SH-SY5Y (cell line): Measurements from ENCODE around the gene ZNF771.

Experiments
- GATA2 ChIP-seq: IDR thresholded peaks from 2 replicates; pipeline ENCODE4 v1.6.1; 2011; ENCODE audit warnings: mild to moderate bottlenecking, low read depth, low read length
- GATA3 ChIP-seq: IDR thresholded peaks from 2 replicates; pipeline ENCODE4 v1.6.1; 2011; ENCODE audit warnings: low read depth, mild to moderate bottlenecking, low read length, moderate library complexity

DNA sequence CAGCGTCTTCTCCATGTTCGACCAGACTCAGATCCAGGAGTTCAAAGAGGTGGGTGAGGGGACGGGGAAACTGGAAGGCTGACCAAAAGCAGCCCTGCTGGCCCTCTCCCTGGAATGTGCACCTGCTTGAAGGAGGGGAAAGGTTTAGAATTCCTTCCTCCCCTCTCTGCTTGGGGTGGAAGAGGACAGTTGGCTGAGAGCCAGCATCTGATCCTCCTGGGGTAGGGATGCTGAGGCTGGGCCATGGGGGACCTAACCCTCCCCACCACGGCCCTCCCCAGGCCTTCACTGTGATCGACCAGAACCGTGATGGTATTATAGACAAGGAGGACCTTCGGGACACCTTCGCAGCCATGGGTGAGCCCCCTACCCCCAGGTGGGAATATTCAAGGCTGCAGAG, 31.5 kb upstream of the ZNF771 start:
- no peak for TF ChIP-seq GATA2
- TF ChIP-seq GATA3, result no peak
